Smooth muscle cell (in vitro differentiated cells): ENCODE data around the gene ZDHHC8. TPM values are rescaled to one million over a fixed set of nuclear protein-coding genes. Genes with fewer than 3 reads are reported as not detected.

Experiments used
- DNase-seq: peaks from one replicate; lab custom pipeline; 2025; ENCODE audit not compliant: unreplicated experiment; lab: John Stamatoyannopoulos, UW
- H2AFZ ChIP-seq: fragments of 200-600 bp; sonication (generic); 2 replicates; pipeline ENCODE4 v1.6.0; 2016; ENCODE audit warnings: antibody characterized with exemption, low read depth, mild to moderate bottlenecking
- H3F3A ChIP-seq: fragments of 200-600 bp; sonication (generic); 2 replicates; pipeline ENCODE4 v1.6.0; 2017; ENCODE audit warnings: antibody characterized with exemption, low read depth
- H3K27ac ChIP-seq: fragments of 200-600 bp; sonication (generic); 2 replicates; pipeline ENCODE4 v1.5.1; 2016; ENCODE audit warnings: low read depth, mild to moderate bottlenecking
- H3K27me3 ChIP-seq: fragments of 200-600 bp; sonication (generic); 2 replicates; pipeline ENCODE4 v1.6.1; 2016; ENCODE audit warnings: low read depth, mild to moderate bottlenecking
- H3K36me3 ChIP-seq: fragments of 200-600 bp; sonication (generic); 2 replicates; pipeline ENCODE4 v1.5.1; 2016; ENCODE audit warnings: low read depth
- H3K4me1 ChIP-seq: fragments of 200-600 bp; sonication (generic); 2 replicates; pipeline ENCODE4 v1.5.1; 2016; ENCODE audit warnings: low read depth
- H3K4me2 ChIP-seq: fragments of 200-600 bp; sonication (generic); 2 replicates; pipeline ENCODE4 v1.6.0; 2016; ENCODE audit warnings: mild to moderate bottlenecking
- H3K4me3 ChIP-seq: fragments of 200-600 bp; sonication (generic); 2 replicates; pipeline ENCODE4 v1.5.1; 2016; ENCODE audit warnings: mild to moderate bottlenecking
- H3K79me2 ChIP-seq: fragments of 200-600 bp; sonication (generic); 2 replicates; pipeline ENCODE4 v1.6.0; 2016; ENCODE audit warnings: low read depth, mild to moderate bottlenecking
- H3K9ac ChIP-seq: fragments of 200-600 bp; sonication (generic); 2 replicates; pipeline ENCODE4 v1.6.0; 2016; ENCODE audit warnings: low read depth
- H3K9me3 ChIP-seq: fragments of 200-600 bp; sonication (generic); replicated peaks from 2 replicates; pipeline ENCODE4 v1.5.1; 2016; ENCODE audit warnings: low read depth
- H4K20me1 ChIP-seq: fragments of 200-600 bp; sonication (generic); 2 replicates; pipeline ENCODE4 v1.6.0; 2016; ENCODE audit warnings: low read depth
- WGBS: methylation state at CpG from one replicate; pipeline ENCODE4 v1.1.7; 2016; ENCODE audit warnings: low lambda C conversion rate; 5-methylcytosine and 5-hydroxymethylcytosine counted together
- polyA plus RNA-seq: library from polyadenylated mRNA; unstranded; fragments of >200 nt; fragmentation: Nextera tagmentation; extraction: Ambion mirVana; gene quantifications from 2 replicates; pipeline ENCODE4 v1.2.1, GENCODE V29; 2016
- total RNA-seq: library from RNA; depleted of rRNA; stranded (reverse); fragments of >200 nt; gene quantifications from 2 replicates; pipeline ENCODE4 v1.2.3, GENCODE V29; 2014
- TF ChIP-seq, protein P1 (sequence below): fragments of 200-600 bp; sonication (generic); IDR thresholded peaks from 2 replicates; pipeline ENCODE4 v1.5.1; 2017; ENCODE audit warnings: borderline replicate concordance, mild to moderate bottlenecking, antibody characterized with exemption; ENCODE audit not compliant: insufficient read depth, poor library complexity, severe bottlenecking

ZDHHC8 gene
- total and polyA plus RNA-seq, 2 experiments from 2014 or later, result 12.7 to 53.9 TPM

DNA sequence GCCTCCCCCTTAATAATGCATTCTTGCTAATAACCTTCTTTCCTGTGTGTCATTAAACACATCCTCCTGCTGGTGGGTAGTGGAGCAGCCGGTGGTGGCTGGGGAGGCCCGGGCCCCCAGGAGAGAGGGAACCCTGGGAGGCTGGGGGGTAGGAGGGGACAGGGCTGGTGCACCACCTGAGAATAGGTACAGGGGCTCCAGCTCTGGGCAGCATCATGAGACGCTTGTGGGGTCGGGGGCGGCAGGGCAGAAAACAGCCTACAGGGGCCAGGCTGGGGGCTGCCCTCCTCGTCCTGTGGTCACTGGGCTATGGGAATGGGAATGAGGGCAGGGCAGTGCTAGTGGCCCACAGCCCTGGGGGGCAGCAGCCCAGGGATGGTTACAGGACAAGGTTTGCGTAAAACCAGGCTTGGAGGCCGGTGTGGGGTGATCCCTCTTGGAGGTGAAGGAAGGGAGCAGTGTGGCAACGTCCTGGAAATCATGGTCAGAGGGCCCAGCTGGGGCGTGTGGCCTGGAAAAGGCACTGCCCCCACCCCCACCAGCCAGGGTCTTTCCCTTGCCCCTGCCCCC lies 37.7 kb downstream of the ZDHHC8 start:
- H3K4me1 ChIP-seq, result no peaks in the 10 kb centered on the region
- DNase-seq, result no peak
- H3K9ac ChIP-seq, result no peak overlapping the region
- H4K20me1 ChIP-seq, result no peaks in the 10 kb centered on the region
- 85% methylated on average over 10 of the region's 10 CpGs for WGBS
- H3K4me3 ChIP-seq, result no peak overlapping the region
- TF ChIP-seq, protein P1, sequence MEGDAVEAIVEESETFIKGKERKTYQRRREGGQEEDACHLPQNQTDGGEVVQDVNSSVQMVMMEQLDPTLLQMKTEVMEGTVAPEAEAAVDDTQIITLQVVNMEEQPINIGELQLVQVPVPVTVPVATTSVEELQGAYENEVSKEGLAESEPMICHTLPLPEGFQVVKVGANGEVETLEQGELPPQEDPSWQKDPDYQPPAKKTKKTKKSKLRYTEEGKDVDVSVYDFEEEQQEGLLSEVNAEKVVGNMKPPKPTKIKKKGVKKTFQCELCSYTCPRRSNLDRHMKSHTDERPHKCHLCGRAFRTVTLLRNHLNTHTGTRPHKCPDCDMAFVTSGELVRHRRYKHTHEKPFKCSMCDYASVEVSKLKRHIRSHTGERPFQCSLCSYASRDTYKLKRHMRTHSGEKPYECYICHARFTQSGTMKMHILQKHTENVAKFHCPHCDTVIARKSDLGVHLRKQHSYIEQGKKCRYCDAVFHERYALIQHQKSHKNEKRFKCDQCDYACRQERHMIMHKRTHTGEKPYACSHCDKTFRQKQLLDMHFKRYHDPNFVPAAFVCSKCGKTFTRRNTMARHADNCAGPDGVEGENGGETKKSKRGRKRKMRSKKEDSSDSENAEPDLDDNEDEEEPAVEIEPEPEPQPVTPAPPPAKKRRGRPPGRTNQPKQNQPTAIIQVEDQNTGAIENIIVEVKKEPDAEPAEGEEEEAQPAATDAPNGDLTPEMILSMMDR, result no peak
- H3K4me2 ChIP-seq, result no peak overlapping the region
- no peak overlapping the region for H3K27ac ChIP-seq
- H3K9me3 ChIP-seq, result no peaks in the 10 kb centered on the region
- no peaks in the 10 kb centered on the region for H3K79me2 ChIP-seq
- no peaks in the 10 kb centered on the region for H3K36me3 ChIP-seq
- H3K27me3 ChIP-seq, result no peaks in the 10 kb centered on the region
- H3F3A ChIP-seq, result no peaks in the 10 kb centered on the region
- no peak overlapping the region for H2AFZ ChIP-seq

DNA sequence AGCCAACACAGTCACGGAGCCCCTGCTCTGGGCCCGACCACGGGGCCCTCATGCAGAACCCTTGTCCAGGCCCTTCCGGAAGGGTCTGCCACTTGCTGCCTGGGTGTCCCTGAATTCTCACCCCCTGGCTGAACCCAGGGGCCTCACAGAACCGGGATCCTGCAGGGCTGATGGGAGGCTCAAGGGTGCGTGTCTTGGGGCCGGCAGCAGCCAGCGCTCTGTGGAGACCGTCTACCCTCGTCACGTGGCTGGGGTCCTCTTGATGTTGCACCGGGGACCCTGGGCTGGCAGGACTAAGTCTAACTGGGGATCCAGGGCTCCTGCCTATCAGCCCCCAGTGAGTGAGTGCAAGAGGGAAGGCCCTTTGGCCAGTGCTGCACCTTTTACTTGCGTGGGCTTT lies 38.6 kb downstream of the ZDHHC8 start:
- DNase-seq, result no peak
- Histone ChIP-seq H3K27me3 (no peaks in the 10 kb centered on the region), H4K20me1 (no peaks in the 10 kb centered on the region), H3F3A (no peaks in the 10 kb centered on the region), H3K79me2 (no peaks in the 10 kb centered on the region), H2AFZ (no peak overlapping the region), H3K4me2 (no peak overlapping the region), H3K9ac (no peak overlapping the region), H3K9me3 (no peaks in the 10 kb centered on the region), H3K36me3 (no peaks in the 10 kb centered on the region), H3K27ac (no peak overlapping the region), H3K4me1 (no peaks in the 10 kb centered on the region), H3K4me3 (no peak overlapping the region)
- 87% methylated on average over 13 of the region's 13 CpGs for WGBS
- TF ChIP-seq, protein P1, result no peak

DNA sequence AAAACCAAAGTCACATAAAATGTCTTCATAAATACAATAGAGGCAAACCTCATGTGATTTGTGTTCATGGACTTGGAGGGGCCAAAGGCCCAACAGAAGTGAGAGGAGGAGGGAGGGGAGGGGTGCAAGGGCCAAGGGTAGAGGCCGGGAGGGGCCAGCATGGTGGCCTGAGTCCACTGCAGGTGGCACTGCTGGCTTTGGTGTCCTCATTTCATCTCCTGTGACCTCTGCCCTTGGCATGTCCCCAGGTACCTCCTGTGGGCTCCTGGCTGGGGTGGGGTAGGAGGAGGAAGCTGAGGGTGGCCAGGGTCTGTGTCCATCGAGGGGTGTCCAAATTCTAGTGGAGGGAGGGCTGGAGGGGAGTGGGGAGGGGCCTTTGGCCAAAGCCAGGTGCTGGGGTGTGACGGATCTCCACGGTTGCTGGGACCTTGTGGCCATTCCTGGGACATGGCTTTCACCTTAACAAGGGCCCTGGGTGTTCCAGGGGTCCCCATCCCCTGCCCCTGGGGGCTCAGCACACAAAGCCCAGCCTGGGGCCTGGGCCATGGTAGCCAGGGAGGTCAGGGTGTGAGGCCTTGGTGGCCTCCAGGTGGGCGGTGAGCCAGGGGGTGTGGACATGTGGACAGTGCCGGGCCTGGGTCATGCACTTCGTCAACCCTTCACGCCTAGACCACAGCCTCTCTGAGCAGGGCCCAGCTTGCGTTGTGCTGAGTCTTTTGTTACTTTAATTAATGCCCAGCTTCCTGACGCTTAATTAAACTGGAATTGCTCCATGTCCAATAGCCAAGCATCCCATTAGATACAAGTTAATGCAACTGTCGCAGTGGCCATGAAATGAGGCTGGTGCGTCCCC lies 39.9 kb downstream of the ZDHHC8 start:
- Histone ChIP-seq H3K4me2 (no peak overlapping the region), H3K4me3 (no peak overlapping the region), H3K36me3 (no peaks in the 10 kb centered on the region), H3K27me3 (no peaks in the 10 kb centered on the region), H4K20me1 (no peaks in the 10 kb centered on the region), H3K27ac (no peak overlapping the region), H3K79me2 (no peaks in the 10 kb centered on the region), H3F3A (no peaks in the 10 kb centered on the region), H3K9ac (no peak overlapping the region), H2AFZ (no peak overlapping the region), H3K4me1 (no peaks in the 10 kb centered on the region), H3K9me3 (no peaks in the 10 kb centered on the region)
- no peak for DNase-seq
- 88% methylated on average over 12 of the region's 12 CpGs for WGBS
- TF ChIP-seq, protein P1, result no peak

DNA sequence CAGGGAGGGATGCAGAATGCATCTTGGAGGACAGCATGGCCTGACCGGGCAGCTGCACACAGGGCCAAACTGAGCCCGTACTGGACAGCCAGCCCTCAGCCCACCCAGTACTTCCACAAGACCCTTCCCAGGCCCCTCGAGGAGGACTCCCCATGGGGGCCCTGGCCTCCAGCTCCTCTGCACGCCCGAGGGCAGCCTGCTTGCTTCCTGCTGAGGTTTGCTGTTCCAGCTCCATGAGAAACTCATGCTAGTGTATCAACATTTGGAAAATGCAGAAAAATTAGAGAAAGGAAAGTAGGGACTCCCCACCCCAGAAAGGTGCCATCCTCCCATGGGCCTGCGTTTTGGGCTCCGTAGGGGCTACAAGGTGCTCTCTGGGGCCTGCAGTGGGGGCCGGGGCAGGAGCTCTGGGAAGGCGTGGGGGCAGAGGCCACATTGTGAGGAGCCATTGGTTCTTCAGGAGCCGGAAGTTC lies 40.6 kb downstream of the ZDHHC8 start:
- 87% methylated on average over 10 of the region's 10 CpGs for WGBS
- Histone ChIP-seq H3K9ac (no peak overlapping the region), H3F3A (no peaks in the 10 kb centered on the region), H3K4me3 (no peak overlapping the region), H3K27me3 (no peaks in the 10 kb centered on the region), H3K4me2 (no peak overlapping the region), H3K27ac (no peak overlapping the region), H3K36me3 (no peaks in the 10 kb centered on the region), H3K9me3 (no peaks in the 10 kb centered on the region), H4K20me1 (no peaks in the 10 kb centered on the region), H3K4me1 (no peaks in the 10 kb centered on the region), H2AFZ (no peak overlapping the region), H3K79me2 (no peaks in the 10 kb centered on the region)
- TF ChIP-seq, protein P1, result no peak
- no peak for DNase-seq
